D721Med (cell line): ENCODE data around the gene RPS5.
A peak's percentile ranks its signal among the peaks of the same experiment; 100 is the strongest.
"Not testable (repeated sequence)": the region's sequence is repeated elsewhere in the genome, so short reads cannot be mapped to it uniquely, and the experiment has no call there.

ENCODE experiments used
- DNase-seq: peaks from one replicate; pipeline ENCODE4 v3.0.0; 2011; ENCODE audit warnings: low spot score; ENCODE audit not compliant: insufficient read length
- FAIRE-seq: peaks from 2 replicates; lab custom pipeline; 2011; peaks lifted over from hg19 to GRCh38; lab: Jason Lieb, UNC
- CTCF ChIP-seq: IDR thresholded peaks from 2 replicates; pipeline ENCODE4 v1.5.1; 2012; ENCODE audit warnings: mild to moderate bottlenecking, control low read depth; ENCODE audit not compliant: insufficient read depth; ENCODE audit errors: missing control alignments

The RPS5 gene

GRCh38 chr19:58386576-58387337 is at the start of gene RPS5:
Gene RPS5 (plus strand): TSS chr19:58387269. CDS start chr19:58388138, 869 bp downstream.
- no peak for TF ChIP-seq CTCF
- FAIRE-seq = no peak
- DNase-seq = peak; percentile 86

- TF ChIP-seq CTCF = no peak
- FAIRE-seq (no peak), DNase-seq (no peak)
Observed at GRCh38 chr19:58338336-58338735, 48.7 kb upstream of the RPS5 start.

DNA sequence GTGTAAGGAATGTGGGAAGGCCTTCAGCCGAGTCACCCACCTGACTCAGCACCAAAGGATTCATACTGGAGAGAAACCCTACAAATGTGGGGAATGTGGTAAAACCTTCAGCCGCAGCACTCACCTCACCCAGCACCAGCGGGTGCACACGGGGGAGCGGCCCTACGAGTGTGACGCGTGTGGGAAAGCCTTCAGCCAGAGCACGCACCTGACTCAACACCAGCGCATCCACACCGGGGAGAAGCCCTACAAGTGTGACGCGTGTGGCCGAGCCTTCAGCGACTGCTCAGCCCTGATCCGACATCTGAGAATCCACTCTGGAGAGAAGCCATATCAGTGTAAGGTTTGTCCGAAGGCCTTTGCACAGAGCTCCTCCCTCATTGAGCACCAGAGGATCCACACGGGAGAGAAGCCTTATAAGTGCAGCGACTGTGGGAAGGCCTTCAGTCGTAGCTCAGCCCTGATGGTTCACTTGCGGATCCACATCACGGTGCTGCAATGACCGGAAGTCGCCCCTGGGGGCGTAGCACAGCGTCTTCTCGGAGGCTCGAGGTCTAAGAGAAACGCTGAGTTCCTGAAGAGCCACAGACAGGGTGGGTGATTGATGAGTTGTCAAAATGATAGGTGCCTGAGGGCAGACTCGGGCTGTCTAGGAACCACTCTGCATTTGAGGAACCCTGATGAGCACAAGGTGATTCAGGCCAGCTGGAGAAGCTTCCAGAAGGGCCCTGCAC is 48.1 kb upstream of the RPS5 start:
- no peak for FAIRE-seq
- DNase-seq = no peak
- TF ChIP-seq CTCF = no peak

DNA sequence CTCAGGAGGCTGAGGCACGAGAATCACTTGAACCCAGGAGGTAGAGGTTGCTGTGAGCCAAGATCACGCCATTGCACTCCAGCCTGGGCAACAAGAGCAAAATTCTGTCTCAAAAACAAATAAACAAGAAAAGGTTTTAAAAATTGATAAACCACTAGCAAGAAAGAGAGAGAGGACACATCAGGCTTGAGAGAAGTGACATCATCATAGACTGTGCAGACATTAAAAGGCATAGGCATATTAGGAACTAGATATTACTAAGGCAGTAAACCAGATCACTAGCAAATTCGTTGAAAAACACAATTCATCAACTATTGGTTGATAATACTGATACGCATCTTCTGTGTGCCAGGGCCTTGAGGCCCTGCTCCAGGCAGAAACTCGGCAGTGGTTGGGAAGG is 41.5 kb upstream of the RPS5 start:
- DNase-seq (no peak), FAIRE-seq (no peak)
- no peak for TF ChIP-seq CTCF

- no peak for TF ChIP-seq CTCF
- DNase-seq (peak; percentile 70), FAIRE-seq (no peak)
Observed at GRCh38 chr19:58346961-58347929, 39.8 kb upstream of the RPS5 start.

DNA sequence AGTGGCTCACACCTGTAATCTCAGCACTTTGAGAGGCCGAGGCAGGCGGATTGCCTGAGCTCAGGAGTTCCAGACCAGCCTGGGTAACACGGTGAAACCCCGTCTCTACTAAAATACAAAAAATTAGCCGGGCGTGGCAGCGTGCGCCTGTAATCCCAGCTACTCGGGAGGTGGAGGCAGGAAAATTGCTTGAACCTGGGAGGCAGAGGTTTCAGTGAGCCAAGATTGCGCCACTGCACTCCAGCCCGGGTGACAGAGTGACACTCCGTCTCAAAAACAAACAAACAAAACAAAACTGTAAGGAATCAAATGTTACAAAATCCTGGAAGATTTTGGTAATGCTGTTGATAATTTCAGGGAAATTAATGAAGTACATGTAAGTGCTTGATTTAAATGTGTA is 39.0 kb upstream of the RPS5 start:
- FAIRE-seq, DNase-seq: not testable (repeated sequence)

GRCh38 chr19:58349590-58349989 is 37.5 kb upstream of the RPS5 start:
- no peak for TF ChIP-seq CTCF
- FAIRE-seq (no peak), DNase-seq (no peak)
